Liver (tissue), 9 donors: Measurements from ENCODE around the gene OR52N2. TPM values are rescaled to one million over a fixed set of nuclear protein-coding genes. Genes with fewer than 3 reads are reported as not detected.

Experiments used
- DNase-seq: peaks from one replicate; pipeline ENCODE4 v3.0.0-alpha.2; 2017; ENCODE audit warnings: low spot score
- H3K27ac ChIP-seq, 2 donors: one replicate each; pipeline ENCODE4 v1.7.0; 2013; ENCODE audit warnings: inconsistent platforms in 2 of 2, low read length in 2 of 2, control low read depth in 1 of 2, low read depth in 1 of 2, mild to moderate bottlenecking in 1 of 2
- H3K27me3 ChIP-seq, 4 donors: one replicate each; pipeline versions ENCODE4 v1.6.1 to v1.7.0; 2013; ENCODE audit warnings: low read length in 3 of 4, inconsistent platforms in 1 of 4, mild to moderate bottlenecking in 1 of 4, moderate library complexity in 1 of 4; ENCODE audit not compliant: control insufficient read depth in 4 of 4, insufficient read depth in 4 of 4
- H3K36me3 ChIP-seq, 4 donors: one replicate each; pipeline versions ENCODE4 v1.6.1 to v1.7.0; 2013; ENCODE audit warnings: low read length in 3 of 4, mild to moderate bottlenecking in 3 of 4, low read depth in 1 of 4, moderate library complexity in 1 of 4; ENCODE audit not compliant: control insufficient read depth in 4 of 4, insufficient read depth in 3 of 4
- H3K4me1 ChIP-seq, 4 donors: one replicate each; pipeline versions ENCODE4 v1.6.1 to v1.7.0; 2013; ENCODE audit warnings: low read length in 3 of 4, mild to moderate bottlenecking in 3 of 4, moderate library complexity in 1 of 4; ENCODE audit not compliant: control insufficient read depth in 4 of 4, insufficient read depth in 4 of 4
- H3K4me3 ChIP-seq, 3 donors: one replicate each; pipeline versions ENCODE4 v1.6.1 to v1.7.0; 2013; ENCODE audit warnings: low read length in 3 of 3, control low read depth in 1 of 3, low read depth in 1 of 3, mild to moderate bottlenecking in 1 of 3
- H3K9ac ChIP-seq, 2 donors: one replicate each; pipeline ENCODE4 v1.7.0; 2013; ENCODE audit warnings: low read length in 2 of 2, mild to moderate bottlenecking in 2 of 2, moderate library complexity in 2 of 2, control low read depth in 1 of 2, low read depth in 1 of 2
- H3K9me3 ChIP-seq, 4 donors: one replicate each; pipeline versions ENCODE4 v1.6.1 to v1.7.0; 2013; ENCODE audit warnings: low read length in 3 of 4; ENCODE audit not compliant: control insufficient read depth in 4 of 4
- CTCF ChIP-seq: fragments of 150-350 bp; IDR thresholded peaks from 2 replicates; pipeline ENCODE4 v1.5.1; 2017; ENCODE audit warnings: improper control_type of control experiment, low read depth, low read length; ENCODE audit not compliant: missing input control
- EGR1 ChIP-seq, 2 donors: IDR thresholded peaks; 2 replicates each; pipeline ENCODE4 v1.6.1; 2016 to 2018; ENCODE audit warnings: antibody characterized with exemption in 2 of 2, low read depth in 2 of 2
- FOXA1 ChIP-seq: IDR thresholded peaks from 2 replicates; pipeline ENCODE4 v1.6.1; 2016; ENCODE audit warnings: antibody characterized with exemption
- FOXA2 ChIP-seq: IDR thresholded peaks from 2 replicates; pipeline ENCODE4 v1.6.1; 2016; ENCODE audit warnings: antibody characterized with exemption
- GABPA ChIP-seq, 2 donors: IDR thresholded peaks in 1 of 2; conservative IDR thresholded peaks in 1 of 2; 2 replicates each; pipeline ENCODE4 v1.6.1; 2016; ENCODE audit warnings: antibody characterized with exemption in 2 of 2, mild to moderate bottlenecking in 1 of 2, moderate library complexity in 1 of 2
- HNF4A ChIP-seq, 2 donors: conservative IDR thresholded peaks; 2 replicates each; pipeline ENCODE4 v1.6.1; 2016; ENCODE audit warnings: antibody characterized with exemption in 2 of 2, mild to moderate bottlenecking in 2 of 2
- HNF4G ChIP-seq: IDR thresholded peaks from 2 replicates; pipeline ENCODE4 v1.6.1; 2016; ENCODE audit warnings: antibody characterized with exemption
- JUND ChIP-seq, 2 donors: IDR thresholded peaks; 2 replicates each; pipeline ENCODE4 v1.6.1; 2016; ENCODE audit warnings: antibody characterized with exemption in 2 of 2
- MAX ChIP-seq: IDR thresholded peaks from 2 replicates; pipeline ENCODE4 v1.6.1; 2016; ENCODE audit warnings: antibody characterized with exemption
- NR2F2 ChIP-seq: IDR thresholded peaks from 2 replicates; pipeline ENCODE4 v1.6.1; 2016; ENCODE audit warnings: antibody characterized with exemption
- RAD21 ChIP-seq, 2 donors: IDR thresholded peaks; 2 replicates each; pipeline ENCODE4 v1.6.1; 2016; ENCODE audit warnings: antibody characterized with exemption in 2 of 2, mild to moderate bottlenecking in 2 of 2
- REST ChIP-seq: IDR thresholded peaks from 2 replicates; pipeline ENCODE4 v1.6.1; 2016; ENCODE audit warnings: antibody characterized with exemption, mild to moderate bottlenecking
- RXRA ChIP-seq, 2 donors: IDR thresholded peaks; 2 replicates each; pipeline ENCODE4 v1.6.1; 2017 to 2018; ENCODE audit warnings: antibody characterized with exemption in 2 of 2, mild to moderate bottlenecking in 1 of 2
- SP1 ChIP-seq: IDR thresholded peaks from 2 replicates; pipeline ENCODE4 v1.6.1; 2018; ENCODE audit warnings: antibody characterized with exemption, mild to moderate bottlenecking
- TAF1 ChIP-seq: conservative IDR thresholded peaks from 2 replicates; pipeline ENCODE4 v1.6.1; 2016; ENCODE audit warnings: antibody characterized with exemption, mild to moderate bottlenecking
- YY1 ChIP-seq: IDR thresholded peaks from 2 replicates; pipeline ENCODE4 v1.6.1; 2016; ENCODE audit warnings: antibody characterized with exemption, mild to moderate bottlenecking
- ZBTB33 ChIP-seq: IDR thresholded peaks from 2 replicates; pipeline ENCODE4 v1.6.1; 2016; ENCODE audit warnings: antibody characterized with exemption
- WGBS: extraction: QIAGEN DNeasy Blood & Tissue Kit; methylation state at CpG from one replicate; pipeline ENCODE4 v1.1.7; 2013; 5-methylcytosine and 5-hydroxymethylcytosine counted together
- polyA plus RNA-seq, 2 donors: library from polyadenylated mRNA; stranded (reverse) in 1 of 2; unstranded in 1 of 2; fragments of 200-250 nt in 1 of 2; fragments of >200 nt in 1 of 2; fragmentation: Nextera tagmentation in 1 of 2; extraction: Ambion mirVana in 1 of 2; gene quantifications; one replicate each; pipeline versions ENCODE4 v1.2.1 to v1.2.3, GENCODE V29; 2013 to 2015
- total RNA-seq, 2 donors: library from RNA; depleted of rRNA; stranded (reverse); fragments of >200 nt; gene quantifications; one replicate each; pipeline ENCODE4 v1.2.3, GENCODE V29; 2014
- TF ChIP-seq, protein P1 (sequence below): IDR thresholded peaks from 2 replicates; pipeline ENCODE4 v1.6.1; 2016; ENCODE audit warnings: antibody characterized with exemption
- donor health status: healthy.
- donor health status: healthy.
- donor health status: healthy.
- donor health status: healthy.
- donor health status: healthy.

OR52N2 gene
- total and polyA plus RNA-seq, 4 donors, result not detected

GRCh38 chr11:5846701-5847100 lies 38.0 kb downstream of the OR52N2 start:
- WGBS, result 55% methylated on average over 1 of the region's 1 CpG
- no peak overlapping the region for H3K27ac ChIP-seq
- no peaks in the 10 kb centered on the region for H3K4me1 ChIP-seq
- DNase-seq, result no peak
- H3K9ac ChIP-seq, result no peak overlapping the region
- peaks cover 0 to 2% (median 0%) of the 10 kb centered on the region in 4 donors for H3K9me3 ChIP-seq
- peaks cover 0 to 4% (median 0%) of the 10 kb centered on the region in 4 donors for H3K27me3 ChIP-seq
- no peak for TF ChIP-seq FOXA2
- no peak for TF ChIP-seq MAX
- no peak for TF ChIP-seq FOXA1
- TF ChIP-seq REST, result no peak
- no peak for TF ChIP-seq HNF4G
- no peak for TF ChIP-seq CTCF
- no peak for TF ChIP-seq HNF4A (conservative IDR thresholded peaks at IDR 0.05)
- no peak for TF ChIP-seq RXRA (IDR thresholded peaks at IDR 0.05)
- no peak for TF ChIP-seq SP1
- TF ChIP-seq TAF1, result no peak
- TF ChIP-seq RAD21 (IDR thresholded peaks at IDR 0.05), result no peak
- TF ChIP-seq, protein P1, sequence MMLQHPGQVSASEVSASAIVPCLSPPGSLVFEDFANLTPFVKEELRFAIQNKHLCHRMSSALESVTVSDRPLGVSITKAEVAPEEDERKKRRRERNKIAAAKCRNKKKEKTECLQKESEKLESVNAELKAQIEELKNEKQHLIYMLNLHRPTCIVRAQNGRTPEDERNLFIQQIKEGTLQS, result no peak
- no peak for TF ChIP-seq ZBTB33
- no peak for TF ChIP-seq EGR1 (IDR thresholded peaks at IDR 0.05; ENCODE audit: low read depth in 2 of 2)
- TF ChIP-seq GABPA (IDR thresholded peaks at IDR 0.05 in 1 of 2, conservative IDR thresholded peaks at IDR 0.05 in 1 of 2), result no peak
- no peak for TF ChIP-seq NR2F2
- no peak for TF ChIP-seq JUND (IDR thresholded peaks at IDR 0.05)
- no peak for TF ChIP-seq YY1
- H3K4me3 ChIP-seq, result no peak overlapping the region
- H3K36me3 ChIP-seq, result no peaks in the 10 kb centered on the region

DNA sequence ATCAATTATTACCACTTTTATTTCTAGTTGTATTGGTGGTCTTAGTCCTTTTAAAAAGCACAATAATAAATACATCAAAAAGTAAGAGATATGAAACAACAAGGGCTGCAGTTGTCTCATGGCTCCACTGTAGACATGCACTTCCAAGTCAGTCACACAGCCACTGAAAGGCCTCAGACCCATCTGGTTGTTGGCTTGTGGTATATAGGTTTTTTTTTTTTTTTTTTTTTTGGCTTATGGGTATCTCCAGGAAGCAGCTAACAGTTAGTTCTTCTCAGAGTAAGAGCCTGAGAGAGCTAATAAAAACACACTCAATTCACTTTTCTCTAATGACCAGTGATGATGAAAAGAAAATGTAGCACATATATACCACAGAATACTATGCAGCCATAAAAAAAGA lies 39.0 kb downstream of the OR52N2 start:
- DNase-seq, result no peak
- Histone ChIP-seq H3K36me3 (no peaks in the 10 kb centered on the region), H3K9me3 (peaks cover 0 to 2% (median 0%) of the 10 kb centered on the region in 4 donors), H3K4me1 (no peaks in the 10 kb centered on the region), H3K27me3 (peaks cover 0 to 4% (median 0%) of the 10 kb centered on the region in 4 donors), H3K4me3 (no peak overlapping the region), H3K9ac (no peak overlapping the region), H3K27ac (no peak overlapping the region)
- no peak for TF ChIP-seq SP1
- TF ChIP-seq HNF4A (conservative IDR thresholded peaks at IDR 0.05), result no peak
- TF ChIP-seq FOXA1, result no peak
- TF ChIP-seq, protein P1, result no peak
- TF ChIP-seq RAD21 (IDR thresholded peaks at IDR 0.05), result no peak
- TF ChIP-seq YY1, result no peak
- TF ChIP-seq TAF1, result no peak
- no peak for TF ChIP-seq FOXA2
- TF ChIP-seq HNF4G, result no peak
- TF ChIP-seq MAX, result no peak
- no peak for TF ChIP-seq CTCF
